Measurements from ENCODE around the gene DLGAP5.

DLGAP5 gene

DNA sequence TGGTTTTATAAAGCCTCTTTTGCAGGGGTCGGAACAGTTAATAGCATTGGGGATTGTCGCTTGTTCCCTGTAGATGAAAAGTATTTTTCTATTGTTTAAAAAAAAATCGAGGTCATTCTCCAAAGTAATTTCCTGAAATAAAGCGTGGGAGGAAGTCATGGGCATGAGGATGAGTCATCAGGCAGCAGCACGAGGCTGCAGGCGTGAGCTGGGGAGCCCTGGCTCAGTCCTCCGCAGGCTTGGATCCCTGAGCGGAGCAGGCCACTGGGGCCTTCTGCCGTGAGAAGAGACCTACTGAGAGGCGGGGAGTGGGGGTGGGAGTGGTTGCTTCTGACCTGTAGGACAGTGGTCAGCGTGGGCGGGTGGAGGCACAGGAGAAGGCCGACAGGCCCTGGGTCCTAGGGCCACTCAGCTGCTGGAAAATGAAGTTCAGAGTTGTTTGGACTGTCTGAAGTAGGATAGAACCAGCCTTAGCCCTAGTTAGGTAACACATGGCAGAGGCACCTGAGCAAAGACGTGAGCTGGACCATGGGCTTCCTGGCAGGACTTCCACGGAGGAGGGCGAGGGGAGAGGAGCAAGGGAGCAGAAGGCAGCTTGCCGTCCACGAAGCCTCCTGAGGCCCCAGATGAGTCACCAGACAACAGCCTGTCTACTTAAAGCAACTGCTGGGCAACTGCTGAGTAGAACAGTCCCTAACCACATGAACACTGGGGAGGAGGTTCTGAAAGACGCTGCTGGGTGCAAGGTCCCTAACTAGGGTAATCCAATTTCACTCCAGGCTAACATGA, 83.4 kb downstream of the DLGAP5 start:
- DNase-seq = peak; percentile 48

- DNase-seq = no peak
Observed at GRCh38 chr14:55105991-55106390, 85.4 kb downstream of the DLGAP5 start.

DNA sequence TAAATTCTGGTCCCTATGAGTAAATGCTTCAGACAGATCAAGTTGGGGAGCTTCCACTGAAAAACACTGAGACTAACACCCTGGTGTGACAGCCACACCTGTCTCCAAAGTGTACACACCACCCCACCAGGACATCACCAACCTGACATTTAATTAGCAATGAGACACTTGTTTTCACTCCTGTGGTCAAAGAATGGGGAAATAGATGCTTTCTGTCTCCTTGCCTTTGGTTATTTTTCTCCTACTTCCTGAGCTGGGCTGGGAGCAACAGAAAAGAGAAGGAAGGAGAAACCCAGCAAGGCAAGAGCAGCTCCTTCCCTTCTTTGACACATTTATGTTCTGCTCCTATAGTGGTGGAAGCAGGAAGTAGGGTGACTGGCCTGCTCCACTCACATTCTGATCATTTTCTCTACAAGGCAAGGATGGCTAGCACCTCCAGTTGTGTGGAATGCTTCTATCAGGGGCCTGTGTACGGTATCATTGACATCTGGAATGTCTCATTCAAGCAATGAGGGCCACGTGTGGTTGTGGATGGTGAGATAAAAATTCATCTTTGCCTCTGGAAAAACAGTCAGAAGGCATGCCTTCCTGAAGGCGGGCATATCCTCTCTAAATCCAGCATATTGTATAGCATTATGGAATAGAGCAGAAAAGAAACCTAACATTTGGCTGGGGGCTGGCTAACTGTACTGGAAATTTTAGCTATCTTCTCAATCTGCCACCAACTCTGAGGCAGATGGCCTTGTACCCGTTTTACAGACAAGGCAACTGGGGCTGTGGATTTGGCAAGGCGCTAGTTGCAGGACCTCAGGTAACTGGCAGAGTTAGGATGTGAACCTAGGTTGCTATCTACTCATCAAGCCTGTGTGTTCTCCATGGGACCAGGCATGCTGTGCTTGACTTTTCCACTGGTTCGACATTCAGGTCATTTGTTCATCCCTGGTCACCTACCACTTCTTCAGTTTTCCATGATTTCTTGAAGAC, 87.1 kb downstream of the DLGAP5 start:
- DNase-seq = no peak

DNA sequence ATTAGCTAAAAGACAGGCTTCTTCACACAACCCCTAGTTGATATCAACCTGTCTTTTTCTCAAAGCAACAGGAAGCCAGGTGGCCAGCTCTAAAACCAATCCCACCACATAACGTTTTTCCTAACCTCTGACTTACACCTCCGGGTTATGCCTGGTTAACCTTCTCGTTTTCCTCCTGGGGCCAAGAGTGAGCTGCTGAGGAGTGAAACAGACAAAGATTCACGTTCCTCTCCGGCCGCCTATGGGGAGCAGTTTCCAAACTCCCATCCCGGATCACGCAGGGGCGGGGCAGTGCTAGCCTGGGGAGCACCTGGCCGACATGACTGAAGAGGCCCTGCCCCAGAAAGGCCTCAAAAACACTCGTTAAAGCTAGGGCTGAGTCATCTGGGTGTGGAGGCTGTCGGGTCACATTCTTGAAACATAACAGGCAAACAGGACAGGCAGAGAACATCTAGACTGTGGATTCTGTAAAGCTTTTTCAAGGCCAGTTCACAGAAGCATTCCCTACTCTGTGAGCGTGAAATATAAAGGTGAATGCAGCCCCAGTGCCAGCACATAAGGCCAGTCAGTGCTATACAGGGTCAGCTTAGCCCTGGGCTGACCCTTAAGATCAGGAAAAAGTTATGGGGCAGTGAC, 88.3 kb downstream of the DLGAP5 start:
- DNase-seq = peak; percentile 52

GRCh38 chr14:55102141-55102621, 89.2 kb downstream of the DLGAP5 start:
- DNase-seq = peak; percentile 62

- DNase-seq = no peak
Observed at GRCh38 chr14:55101698-55102097, 89.7 kb downstream of the DLGAP5 start.

DNA sequence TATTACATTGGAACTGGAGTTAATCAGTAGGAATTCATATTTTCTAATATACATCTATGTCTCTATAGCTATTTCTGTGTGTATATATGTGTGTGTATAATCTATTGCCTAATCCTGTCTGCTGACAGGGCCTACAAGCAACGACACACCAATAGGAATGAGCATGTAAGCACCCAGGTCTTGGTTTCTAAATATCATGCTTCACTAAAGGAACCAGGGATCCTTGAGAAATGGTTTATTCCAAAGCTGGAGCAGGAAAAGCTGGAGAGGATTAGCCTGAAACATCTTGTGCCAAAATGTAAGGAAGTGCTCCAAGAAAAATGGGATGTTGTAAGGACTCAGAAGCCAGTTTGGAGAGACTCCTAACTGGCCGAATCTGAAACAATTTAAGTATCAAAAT, 91.6 kb downstream of the DLGAP5 start:
- no peak for DNase-seq

GRCh38 chr14:55098561-55098898, 92.9 kb downstream of the DLGAP5 start:
- DNase-seq = no peak
